Vagina (tissue), 2 donors: ENCODE data around the gene TMEM164. TPM values are rescaled to one million over a fixed set of nuclear protein-coding genes. Genes with fewer than 3 reads are reported as not detected.

Source experiments
- DNase-seq, 2 donors: peaks; one replicate each; pipeline ENCODE4 v3.0.0-alpha.2; 2017; ENCODE audit errors: extremely low spot score in 2 of 2
- H3K27ac ChIP-seq: fragments of 200-600 bp; sonication (generic); one replicate; pipeline ENCODE4 v1.5.1; 2019
- H3K27me3 ChIP-seq: fragments of 200-600 bp; sonication (generic); one replicate; pipeline ENCODE4 v1.5.1; 2019
- H3K36me3 ChIP-seq, 2 donors: fragments of 200-600 bp; sonication (generic); one replicate each; pipeline ENCODE4 v1.5.1; 2017 to 2019
- H3K4me1 ChIP-seq: fragments of 200-600 bp; sonication (generic); one replicate; pipeline ENCODE4 v1.5.1; 2019
- H3K4me3 ChIP-seq, 2 donors: fragments of 200-600 bp; sonication (generic); 1 replicate in 1 of 2; 2 replicates in 1 of 2; pipeline ENCODE4 v1.5.1; 2016 to 2019
- H3K9me3 ChIP-seq: fragments of 200-600 bp; sonication (generic); one replicate; pipeline ENCODE4 v1.5.1; 2019
- POLR2A ChIP-seq, 2 donors: fragments of 450-650 bp; IDR thresholded peaks; one replicate each; pipeline ENCODE4 v1.6.1; 2017; ENCODE audit warnings: antibody characterized with exemption in 2 of 2, mild to moderate bottlenecking in 2 of 2, moderate library complexity in 2 of 2
- POLR2AphosphoS5 ChIP-seq, 2 donors: sonication (generic); formaldehyde crosslinking; IDR thresholded peaks; one replicate each; pipeline ENCODE4 v1.9.0; 2017; ENCODE audit warnings: antibody characterized with exemption in 2 of 2, mild to moderate bottlenecking in 2 of 2, low read depth in 1 of 2; ENCODE audit not compliant: insufficient read depth in 1 of 2
- intact Hi-C: fragments of 100-400 bp; cut with DNase I; formaldehyde crosslinking; loops from one replicate; pipeline ENCODE4 v1.15.1; 2023
- total RNA-seq: library from RNA; depleted of rRNA; stranded (reverse); fragments of >200 nt; gene quantifications from one replicate; pipeline ENCODE4 v1.2.3, GENCODE V29; 2016
- TF ChIP-seq, protein P1 (sequence below), 3 experiments: fragments of 450-650 bp in 2 of 3; fragments of 200-600 bp in 1 of 3; sonication (generic) in 1 of 3; IDR thresholded peaks; one replicate each; pipeline ENCODE4 v1.5.1; 2017 to 2019; ENCODE audit warnings: antibody characterized with exemption in 3 of 3, mild to moderate bottlenecking in 2 of 3, moderate library complexity in 2 of 3

The TMEM164 gene
- total RNA-seq, 1 donor from 2014 or later = 10.8 TPM

DNA sequence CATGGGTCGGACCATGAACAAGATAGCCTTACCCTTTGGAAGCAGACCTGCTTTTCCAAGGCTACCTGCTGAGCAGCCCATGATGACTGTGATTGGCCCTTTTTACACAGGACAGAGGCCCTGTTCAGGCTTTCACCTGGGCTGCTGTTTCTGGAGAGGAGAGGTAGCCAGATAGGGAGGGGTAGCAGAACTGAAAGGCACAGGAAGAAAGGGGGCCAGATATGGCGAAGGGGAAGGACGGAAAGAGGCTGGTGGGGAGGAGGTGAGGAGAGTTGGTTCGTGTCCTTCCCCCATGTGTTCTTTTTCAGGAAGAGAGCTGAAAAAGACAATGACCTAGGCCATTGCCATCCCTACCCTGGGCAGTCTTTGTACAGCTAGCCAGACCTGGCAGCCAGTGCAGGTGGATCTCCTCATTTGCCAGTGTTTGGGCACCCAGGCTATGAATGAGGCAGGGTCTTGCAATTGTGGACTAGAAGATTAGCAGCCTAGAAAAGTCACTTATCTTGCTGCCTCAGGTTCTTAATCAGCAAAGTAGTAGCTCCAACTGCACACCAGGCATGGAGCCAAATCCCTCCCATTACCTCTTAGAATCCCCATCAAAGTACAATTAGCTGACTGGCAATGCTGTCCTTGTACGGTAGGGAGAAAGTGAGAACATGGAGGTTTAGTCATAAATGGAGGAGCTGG is 175.4 kb downstream of the TMEM164 start:
- no peak for DNase-seq

DNA sequence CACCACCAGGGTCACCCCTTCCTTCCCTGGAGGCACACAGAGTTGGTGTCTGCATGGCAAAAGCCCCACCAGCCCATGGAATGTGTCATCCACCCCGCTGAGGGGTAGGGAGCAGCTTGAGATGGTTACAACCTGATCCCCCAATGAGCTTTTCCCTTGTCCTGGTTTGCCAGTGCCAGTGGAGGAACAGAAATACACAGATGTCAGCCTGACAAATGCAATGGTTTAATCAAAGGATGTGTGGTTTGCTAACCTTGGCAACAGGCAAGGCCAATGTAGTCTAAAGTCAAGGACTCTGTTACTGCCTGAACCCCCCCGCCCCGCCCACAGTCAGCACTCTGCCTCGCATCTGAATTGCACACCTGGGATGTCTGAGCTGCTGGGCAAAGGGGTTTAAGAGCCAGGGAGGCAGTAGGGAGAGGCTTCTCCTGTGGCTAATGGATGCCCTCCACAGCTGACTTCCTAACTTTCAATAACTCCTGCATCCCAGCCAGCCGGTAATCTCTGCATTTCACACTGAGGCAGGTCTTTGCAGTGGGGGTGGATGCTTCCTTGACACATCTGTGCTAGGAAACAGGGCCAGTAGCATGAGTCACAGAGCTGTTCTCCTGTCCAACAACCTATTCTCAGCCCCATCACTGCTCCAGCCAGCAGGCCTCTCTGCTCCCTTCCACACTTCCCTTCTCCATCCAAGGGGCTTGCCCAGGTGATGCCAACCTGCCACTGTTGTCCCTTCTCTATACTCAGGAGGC is 177.4 kb downstream of the TMEM164 start:
- Histone ChIP-seq H3K4me1 (peaks cover 11% of the 10 kb centered on the region), H3K27ac (peak overlapping the region; percentile 18), H3K4me3 (no peak overlapping the region), H3K9me3 (no peaks in the 10 kb centered on the region), H3K36me3 (no peaks in the 10 kb centered on the region), H3K27me3 (no peaks in the 10 kb centered on the region)
- TF ChIP-seq POLR2A (IDR thresholded peaks at IDR 0.05) = no peak
- TF ChIP-seq, protein P1, sequence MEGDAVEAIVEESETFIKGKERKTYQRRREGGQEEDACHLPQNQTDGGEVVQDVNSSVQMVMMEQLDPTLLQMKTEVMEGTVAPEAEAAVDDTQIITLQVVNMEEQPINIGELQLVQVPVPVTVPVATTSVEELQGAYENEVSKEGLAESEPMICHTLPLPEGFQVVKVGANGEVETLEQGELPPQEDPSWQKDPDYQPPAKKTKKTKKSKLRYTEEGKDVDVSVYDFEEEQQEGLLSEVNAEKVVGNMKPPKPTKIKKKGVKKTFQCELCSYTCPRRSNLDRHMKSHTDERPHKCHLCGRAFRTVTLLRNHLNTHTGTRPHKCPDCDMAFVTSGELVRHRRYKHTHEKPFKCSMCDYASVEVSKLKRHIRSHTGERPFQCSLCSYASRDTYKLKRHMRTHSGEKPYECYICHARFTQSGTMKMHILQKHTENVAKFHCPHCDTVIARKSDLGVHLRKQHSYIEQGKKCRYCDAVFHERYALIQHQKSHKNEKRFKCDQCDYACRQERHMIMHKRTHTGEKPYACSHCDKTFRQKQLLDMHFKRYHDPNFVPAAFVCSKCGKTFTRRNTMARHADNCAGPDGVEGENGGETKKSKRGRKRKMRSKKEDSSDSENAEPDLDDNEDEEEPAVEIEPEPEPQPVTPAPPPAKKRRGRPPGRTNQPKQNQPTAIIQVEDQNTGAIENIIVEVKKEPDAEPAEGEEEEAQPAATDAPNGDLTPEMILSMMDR (IDR thresholded peaks at IDR 0.05) = no peak
- TF ChIP-seq POLR2AphosphoS5 (IDR thresholded peaks at IDR 0.05; ENCODE audit: insufficient read depth in 1 of 2, low read depth in 1 of 2) = no peak
- peak in 1 of 2 donors; percentile 85 for DNase-seq
- intact Hi-C loops = no loop called here

More for the DNA sequence above, 175.4 kb downstream of the TMEM164 start:
- Histone ChIP-seq H3K4me3 (no peak overlapping the region), H3K9me3 (no peaks in the 10 kb centered on the region), H3K27me3 (no peaks in the 10 kb centered on the region), H3K36me3 (no peaks in the 10 kb centered on the region), H3K4me1 (peaks cover 11% of the 10 kb centered on the region), H3K27ac (no peak overlapping the region)
- intact Hi-C loops = no loop called here
- TF ChIP-seq POLR2AphosphoS5 (IDR thresholded peaks at IDR 0.05; ENCODE audit: insufficient read depth in 1 of 2, low read depth in 1 of 2) = no peak
- no peak for TF ChIP-seq POLR2A (IDR thresholded peaks at IDR 0.05)
- TF ChIP-seq, protein P1 (IDR thresholded peaks at IDR 0.05) = no peak

DNA sequence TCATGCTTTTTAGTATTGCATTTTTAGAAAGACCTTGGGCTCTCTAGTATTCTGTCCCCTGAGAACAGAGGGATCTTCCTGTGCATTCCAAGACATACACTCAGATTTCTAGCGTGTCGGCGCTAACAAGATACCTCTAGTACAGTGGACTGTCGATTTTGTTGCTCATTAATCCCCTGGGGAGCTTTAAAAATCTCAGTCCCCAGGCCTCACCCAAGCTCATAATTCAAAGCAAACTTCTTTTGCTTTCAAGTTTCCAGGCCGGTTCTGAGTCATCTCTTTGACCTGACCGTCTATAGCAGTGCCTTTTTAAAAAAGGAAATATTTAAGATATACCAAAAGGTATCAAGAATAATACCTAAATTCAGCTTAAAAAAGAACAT is 178.0 kb downstream of the TMEM164 start:
- Histone ChIP-seq H3K36me3 (no peaks in the 10 kb centered on the region), H3K4me3 (no peak overlapping the region), H3K27me3 (no peaks in the 10 kb centered on the region), H3K4me1 (peaks cover 11% of the 10 kb centered on the region), H3K9me3 (no peaks in the 10 kb centered on the region), H3K27ac (peak overlapping the region; percentile 18)
- DNase-seq = no peak
- TF ChIP-seq POLR2A (IDR thresholded peaks at IDR 0.05) (no peak), POLR2AphosphoS5 (IDR thresholded peaks at IDR 0.05; ENCODE audit: insufficient read depth in 1 of 2, low read depth in 1 of 2) (no peak)
- TF ChIP-seq, protein P1 (IDR thresholded peaks at IDR 0.05) = no peak
- intact Hi-C loops = no loop called here

DNA sequence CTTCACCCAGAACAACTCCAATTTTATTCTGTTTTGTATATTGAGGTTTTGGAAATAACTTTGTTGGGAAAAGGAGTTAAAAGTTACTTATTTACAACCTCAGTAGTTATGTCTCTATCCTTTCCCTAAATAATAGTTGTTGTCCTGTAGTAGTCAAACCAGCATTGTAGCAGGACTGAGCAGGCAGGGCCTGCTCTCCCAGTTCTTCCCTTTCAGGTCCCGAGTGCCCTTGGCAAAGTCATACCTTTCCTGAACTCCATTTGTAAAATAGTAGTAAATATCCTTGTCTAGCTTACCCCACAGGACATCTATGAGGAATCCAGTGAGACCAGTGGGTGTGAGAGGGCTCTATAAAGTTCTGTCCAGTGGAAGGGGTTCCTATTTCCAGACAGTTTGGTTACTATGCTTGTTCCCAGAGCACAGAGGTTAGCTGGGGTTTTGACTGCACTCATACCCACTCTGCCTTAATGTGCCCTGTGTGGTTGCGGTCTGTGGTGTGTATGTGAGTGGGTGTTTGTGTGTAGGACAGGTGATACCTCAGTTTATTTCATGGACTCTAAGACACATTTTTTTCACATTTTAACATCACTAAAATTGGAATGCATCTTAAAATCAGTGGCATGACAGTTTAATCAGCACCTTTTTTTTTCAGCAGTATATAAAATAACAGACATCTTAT is 178.7 kb downstream of the TMEM164 start:
- TF ChIP-seq, protein P1 (IDR thresholded peaks at IDR 0.05) = no peak
- TF ChIP-seq POLR2AphosphoS5 (IDR thresholded peaks at IDR 0.05; ENCODE audit: insufficient read depth in 1 of 2, low read depth in 1 of 2) = no peak
- no peak for TF ChIP-seq POLR2A (IDR thresholded peaks at IDR 0.05)
- Histone ChIP-seq H3K4me1 (peaks cover 11% of the 10 kb centered on the region), H3K27me3 (no peaks in the 10 kb centered on the region), H3K36me3 (no peaks in the 10 kb centered on the region), H3K9me3 (no peaks in the 10 kb centered on the region), H3K27ac (peak overlapping the region; percentile 18), H3K4me3 (no peak overlapping the region)
- DNase-seq = no peak
- intact Hi-C loops = no loop called here
